GM12874 (cell line): Measurements from ENCODE around the gene CHD9.

Experiments
- CTCF ChIP-seq: IDR thresholded peaks from 2 replicates; pipeline ENCODE4 v1.5.1; 2011; ENCODE audit warnings: low read depth, mild to moderate bottlenecking, control low read depth, low read length, moderate library complexity; ENCODE audit not compliant: insufficient read depth

Gene CHD9

GRCh38 chr16:53105565-53105964, 50.8 kb downstream of the CHD9 start:
- no peak for TF ChIP-seq CTCF

- TF ChIP-seq CTCF, result no peak
Measured at GRCh38 chr16:53111078-53111791, 56.4 kb downstream of the CHD9 start.

GRCh38 chr16:53112015-53112414, 57.2 kb downstream of the CHD9 start:
- no peak for TF ChIP-seq CTCF

GRCh38 chr16:53115047-53115446, 60.3 kb downstream of the CHD9 start:
- no peak for TF ChIP-seq CTCF

GRCh38 chr16:53115773-53116172, 61.0 kb downstream of the CHD9 start:
- no peak for TF ChIP-seq CTCF

- TF ChIP-seq CTCF, result no peak
Measured at GRCh38 chr16:53121043-53121620, 66.3 kb downstream of the CHD9 start.

GRCh38 chr16:53121661-53122060, 66.9 kb downstream of the CHD9 start:
- TF ChIP-seq CTCF, result no peak

- no peak for TF ChIP-seq CTCF
Measured at GRCh38 chr16:53123747-53124146, 69.0 kb downstream of the CHD9 start.
